Measurements from ENCODE around the gene TMEM50B. TPM values are rescaled to one million over a fixed set of nuclear protein-coding genes. Genes with fewer than 3 reads are reported as not detected.

TMEM50B gene
- total RNA-seq, 1 experiment from 2014 or later: 57.5 TPM

DNA sequence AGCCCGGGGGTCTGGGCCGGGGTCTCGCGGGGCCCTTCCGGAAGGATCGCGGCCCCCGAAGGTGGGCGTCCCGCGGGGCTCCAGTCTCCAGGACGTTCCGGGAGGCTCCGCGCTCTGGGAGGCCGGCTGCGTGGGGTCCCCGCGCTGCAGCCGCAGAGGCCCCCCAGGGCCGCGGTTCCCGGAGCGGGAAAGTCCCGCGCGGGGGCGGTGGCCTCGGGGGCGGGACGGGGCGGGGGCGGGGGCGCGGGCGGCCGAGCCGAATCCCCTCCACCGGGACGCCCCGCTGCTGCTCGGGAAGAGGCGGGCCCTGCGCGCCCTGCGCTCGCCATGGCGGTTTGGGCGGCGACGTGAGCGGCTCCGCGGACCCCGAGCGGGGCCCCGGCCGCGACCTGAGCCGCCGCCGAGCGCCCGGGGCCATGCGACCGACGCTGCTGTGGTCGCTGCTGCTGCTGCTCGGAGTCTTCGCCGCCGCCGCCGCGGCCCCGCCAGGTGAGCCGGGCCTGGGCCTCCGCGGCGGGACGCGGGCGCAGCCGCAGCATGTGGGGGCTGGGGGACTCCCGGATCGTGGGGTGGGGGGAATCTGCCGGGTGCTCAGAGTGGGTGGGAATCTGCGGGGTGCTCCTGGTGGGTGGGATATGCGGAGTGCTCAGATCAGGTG lies 76.5 kb downstream of the TMEM50B start, which contains the start of gene IFNGR2:
Gene IFNGR2, plus strand, starts transcription at position 286 of the 658 bp plus-strand sequence. Its CDS starts 131 bp downstream, at position 417.
- Histone ChIP-seq H3K9ac (ENCODE audit: low read length) (peak within 1 kb of the TSS; percentile 96), H3K27me3 (ENCODE audit: low read length) (no peaks in the 10 kb centered on the region), H3K4me2 (ENCODE audit: low read depth, low read length, poor library complexity, severe bottlenecking) (peak within 1 kb of the TSS; percentile 85), H3K9me3 (ENCODE audit: low read length) (no peaks in the 10 kb centered on the region), H3K36me3 (ENCODE audit: insufficient read depth, low read length) (peaks cover 8% of the 10 kb centered on the region; the same call in 1 of the 2 replicates), H3K27ac (ENCODE audit: low read length) (peak within 1 kb of the TSS; percentile 79), H2AFZ (ENCODE audit: low read length) (peak within 1 kb of the TSS; percentile 83), H3K4me1 (ENCODE audit: low read length) (peaks cover 35% of the 10 kb centered on the region), H3K4me3 (ENCODE audit: low read length) (peak within 1 kb of the TSS; percentile 95), H4K20me1 (ENCODE audit: insufficient read depth, low read depth, low read length) (no peaks in the 10 kb centered on the region), H3K9me2 (replicated peaks; ENCODE audit: insufficient read depth, low read length) (no peaks in the 10 kb centered on the region), H3K79me2 (ENCODE audit: low read length) (peaks cover 48% of the 10 kb centered on the region)
- DNase-seq: peak; percentile 74

DNA sequence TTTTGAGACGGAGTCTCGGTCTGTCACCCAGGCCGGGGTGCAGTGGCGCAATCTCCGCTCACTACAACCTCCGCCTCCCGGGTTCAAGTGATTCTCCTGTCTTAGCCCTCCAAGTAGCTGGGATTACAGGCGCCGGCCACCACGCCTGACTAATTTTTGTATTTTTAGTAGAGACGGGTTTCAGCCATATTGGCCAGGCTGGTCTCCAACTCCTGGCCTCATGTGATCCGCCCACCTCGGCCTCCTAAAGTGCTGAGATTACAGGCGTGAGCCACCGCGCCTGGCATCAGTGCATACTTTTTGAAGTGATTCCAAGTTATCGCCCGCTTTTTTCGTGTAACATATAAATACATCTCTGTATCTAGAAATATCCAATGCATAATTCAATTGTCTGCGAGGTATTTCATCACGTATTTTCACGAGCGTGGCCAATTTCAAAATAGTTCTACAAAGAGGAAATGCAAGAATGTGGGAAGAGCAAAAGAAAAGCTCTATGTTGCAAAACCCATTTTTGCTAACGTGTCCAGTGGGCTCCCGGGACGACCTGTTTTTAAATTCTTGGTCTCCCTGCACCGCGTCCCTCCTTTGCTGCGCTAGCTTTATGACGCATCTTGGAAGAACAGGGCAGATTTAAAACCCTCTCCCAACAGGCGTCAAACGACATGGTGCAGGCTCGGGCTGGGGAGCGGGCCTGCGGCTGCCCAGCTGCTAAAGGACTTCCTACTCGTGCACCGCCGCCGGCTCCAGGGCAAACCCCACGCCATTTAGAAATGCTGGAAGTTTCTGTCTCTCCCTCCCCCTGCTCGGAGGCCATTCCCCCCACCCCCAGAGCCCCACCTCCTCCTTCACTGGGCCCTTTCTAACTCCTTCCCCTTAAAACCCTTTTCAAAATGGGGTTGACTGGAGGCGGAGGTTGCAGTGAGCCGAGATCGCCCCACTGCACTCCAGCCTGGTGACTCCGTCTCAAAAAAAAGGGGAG lies 77.5 kb downstream of the TMEM50B start:
- Histone ChIP-seq H4K20me1 (ENCODE audit: insufficient read depth, low read depth, low read length) (no peaks in the 10 kb centered on the region), H3K27me3 (ENCODE audit: low read length) (no peaks in the 10 kb centered on the region), H3K4me3 (ENCODE audit: low read length) (peak overlapping the region; percentile 95), H3K4me1 (ENCODE audit: low read length) (peaks cover 35% of the 10 kb centered on the region), H3K36me3 (ENCODE audit: insufficient read depth, low read length) (peaks cover 8% of the 10 kb centered on the region; the same call in 1 of the 2 replicates), H3K9ac (ENCODE audit: low read length) (peak overlapping the region; percentile 96), H3K79me2 (ENCODE audit: low read length) (peaks cover 39% of the 10 kb centered on the region), H3K4me2 (ENCODE audit: low read depth, low read length, poor library complexity, severe bottlenecking) (peak overlapping the region; percentile 85), H2AFZ (ENCODE audit: low read length) (peak overlapping the region; percentile 83), H3K9me2 (replicated peaks; ENCODE audit: insufficient read depth, low read length) (no peaks in the 10 kb centered on the region), H3K27ac (ENCODE audit: low read length) (peak overlapping the region; percentile 65), H3K9me3 (ENCODE audit: low read length) (no peaks in the 10 kb centered on the region)
- peak; percentile 81 for DNase-seq

DNA sequence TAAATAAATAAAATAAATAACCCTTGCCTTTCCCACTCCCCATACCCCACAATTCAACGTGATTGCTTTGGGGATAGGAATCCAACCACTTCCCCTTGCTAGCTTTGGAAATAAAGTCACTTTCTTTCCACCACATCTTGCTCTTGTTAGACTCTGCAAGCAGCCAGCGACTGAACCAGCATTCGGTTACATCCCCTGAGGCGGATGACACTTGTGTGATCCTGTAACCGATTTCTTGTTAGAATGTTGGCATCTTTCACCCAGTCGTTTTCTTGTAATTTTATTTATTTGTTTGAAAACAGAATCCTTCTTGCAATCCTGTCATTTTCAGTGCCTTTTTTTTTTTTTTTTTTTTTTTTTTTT lies 78.2 kb downstream of the TMEM50B start:
- Histone ChIP-seq H3K9ac (ENCODE audit: low read length) (no peak overlapping the region), H3K4me2 (ENCODE audit: low read depth, low read length, poor library complexity, severe bottlenecking) (no peak overlapping the region)

More for the DNA sequence above, 78.2 kb downstream of the TMEM50B start:
- Histone ChIP-seq H3K27ac (ENCODE audit: low read length) (no peak overlapping the region), H3K79me2 (ENCODE audit: low read length) (peaks cover 32% of the 10 kb centered on the region), H3K27me3 (ENCODE audit: low read length) (no peaks in the 10 kb centered on the region), H4K20me1 (ENCODE audit: insufficient read depth, low read depth, low read length) (no peaks in the 10 kb centered on the region), H3K4me3 (ENCODE audit: low read length) (no peak overlapping the region), H3K36me3 (ENCODE audit: insufficient read depth, low read length) (peaks cover 8% of the 10 kb centered on the region; the same call in 1 of the 2 replicates), H3K9me2 (replicated peaks; ENCODE audit: insufficient read depth, low read length) (no peaks in the 10 kb centered on the region), H3K9me3 (ENCODE audit: low read length) (no peaks in the 10 kb centered on the region), H3K4me1 (ENCODE audit: low read length) (peaks cover 35% of the 10 kb centered on the region), H2AFZ (ENCODE audit: low read length) (no peak overlapping the region)
- DNase-seq: no peak

Other genes starting within 250 kb of the TMEM50B start
- 48.8 and 67.0 TPM in 2 replicates for gene IL10RB, start 213.6 kb downstream of the TMEM50B start, total RNA-seq (2014; rRNA removed; shearing (Covaris generic); ENCODE audit: low replicate concordance)
- 6.8 and 10.5 TPM in 2 replicates for gene IFNAR1, start 155.0 kb downstream of the TMEM50B start, total RNA-seq (2014; rRNA removed; shearing (Covaris generic); ENCODE audit: low replicate concordance)
- gene IFNGR2, start 76.6 kb downstream of the TMEM50B start, total RNA-seq (2014; rRNA removed; shearing (Covaris generic); ENCODE audit: low replicate concordance): 30.4 and 52.1 TPM in 2 replicates
- 0.22 and 0.25 TPM in 2 replicates for gene DNAJC28, start 11.7 kb upstream of the TMEM50B start, total RNA-seq (2014; rRNA removed; shearing (Covaris generic); ENCODE audit: low replicate concordance)
- gene GART, start 62.1 kb upstream of the TMEM50B start, total RNA-seq (2014; rRNA removed; shearing (Covaris generic); ENCODE audit: low replicate concordance): 117 and 119 TPM in 2 replicates
- gene SON, start 63.1 kb upstream of the TMEM50B start, total RNA-seq (2014; rRNA removed; shearing (Covaris generic); ENCODE audit: low replicate concordance): 121 and 159 TPM in 2 replicates
- gene DONSON, start 108.7 kb upstream of the TMEM50B start, total RNA-seq (2014; rRNA removed; shearing (Covaris generic); ENCODE audit: low replicate concordance): 14.6 and 16.1 TPM in 2 replicates
- 38.9 and 43.6 TPM in 2 replicates for gene CRYZL1, start 161.8 kb upstream of the TMEM50B start, total RNA-seq (2014; rRNA removed; shearing (Covaris generic); ENCODE audit: low replicate concordance)
- 2.3 TPM in 2 replicates for gene ITSN1, start 162.5 kb upstream of the TMEM50B start, total RNA-seq (2014; rRNA removed; shearing (Covaris generic); ENCODE audit: low replicate concordance)

All from Karpas-422 (cell line).